Thymus (tissue), 11 donors: ENCODE data around the gene FRMD4B. TPM values are rescaled to one million over a fixed set of nuclear protein-coding genes. Genes with fewer than 3 reads are reported as not detected.

Experiments
- DNase-seq, 9 donors: peaks; one replicate each; pipeline ENCODE4 v3.0.0-alpha.2; 2013; ENCODE audit warnings: low spot score in 9 of 9, low read depth in 6 of 9, missing footprints in 1 of 9
- H3K27ac ChIP-seq, 2 donors: one replicate each; pipeline ENCODE4 v1.5.1; 2013; ENCODE audit warnings: control low read depth in 1 of 2, low read depth in 1 of 2, low read length in 1 of 2, mild to moderate bottlenecking in 1 of 2, moderate library complexity in 1 of 2
- H3K27me3 ChIP-seq, 2 donors: one replicate each; pipeline ENCODE4 v1.5.1; 2013; ENCODE audit warnings: low read length in 1 of 2; ENCODE audit not compliant: control insufficient read depth in 2 of 2, insufficient read depth in 1 of 2
- H3K36me3 ChIP-seq, 2 donors: one replicate each; pipeline ENCODE4 v1.5.1; 2013; ENCODE audit warnings: low read length in 1 of 2, mild to moderate bottlenecking in 1 of 2, moderate library complexity in 1 of 2; ENCODE audit not compliant: control insufficient read depth in 2 of 2, insufficient read depth in 2 of 2
- H3K4me1 ChIP-seq, 2 donors: one replicate each; pipeline ENCODE4 v1.5.1; 2013; ENCODE audit warnings: low read length in 2 of 2; ENCODE audit not compliant: control insufficient read depth in 2 of 2, insufficient read depth in 2 of 2
- H3K4me3 ChIP-seq, 2 donors: one replicate each; pipeline ENCODE4 v1.5.1; 2013; ENCODE audit warnings: low read length in 2 of 2, control low read depth in 1 of 2, mild to moderate bottlenecking in 1 of 2
- H3K9me3 ChIP-seq, 2 donors: one replicate each; pipeline ENCODE4 v1.5.1; 2013; ENCODE audit warnings: low read length in 1 of 2, mild to moderate bottlenecking in 1 of 2; ENCODE audit not compliant: control insufficient read depth in 2 of 2, insufficient read depth in 1 of 2
- WGBS: extraction: QIAGEN DNeasy Blood & Tissue Kit; methylation state at CpG from one replicate; pipeline ENCODE4 v1.1.7; 2013; 5-methylcytosine and 5-hydroxymethylcytosine counted together
- polyA plus RNA-seq: library from polyadenylated mRNA; stranded (reverse); fragments of 200-250 nt; gene quantifications from one replicate; pipeline ENCODE4 v1.2.3, GENCODE V29; 2013
- total RNA-seq: library from RNA; stranded (reverse); fragments of 120-200 nt; gene quantifications from one replicate; pipeline ENCODE4 v1.2.4, GENCODE V29; 2013
- donor health status: healthy.

FRMD4B gene
- total and polyA plus RNA-seq, 2 donors = 12.8 to 21.7 TPM

DNA sequence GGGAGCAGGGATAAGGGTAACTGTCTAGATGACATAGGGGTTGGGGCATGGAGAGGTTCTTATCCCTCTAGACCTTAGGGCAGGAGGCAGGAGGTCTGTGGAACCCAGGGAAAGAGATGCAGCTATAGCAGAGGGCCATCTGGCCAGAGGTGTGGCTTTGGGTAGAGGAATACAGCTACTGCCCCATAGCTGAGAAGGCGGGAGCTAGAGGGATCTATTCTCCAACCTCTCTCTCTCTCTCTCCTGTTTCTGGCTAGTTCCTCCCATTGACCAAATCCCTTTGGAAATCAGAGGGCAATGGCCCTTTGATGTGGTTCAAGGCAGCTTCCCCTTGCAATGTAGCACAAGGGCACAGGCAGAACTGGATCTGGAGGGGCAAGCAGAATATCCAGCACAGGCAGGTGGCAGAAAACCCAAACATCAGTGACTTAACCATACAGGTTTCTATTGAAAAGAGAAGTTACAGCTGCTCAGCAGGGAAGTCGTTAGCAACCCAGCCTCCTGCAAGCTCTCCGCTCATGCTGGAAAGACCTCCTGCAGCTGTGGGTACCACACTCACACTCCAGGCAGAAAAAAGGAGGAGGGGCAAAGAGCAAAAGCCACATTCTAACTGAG, 241.2 kb downstream of the FRMD4B start:
- Histone ChIP-seq H3K4me3 (no peak overlapping the region), H3K9me3 (no peaks in the 10 kb centered on the region), H3K27ac (no peak overlapping the region), H3K27me3 (no peaks in the 10 kb centered on the region), H3K36me3 (no peaks in the 10 kb centered on the region), H3K4me1 (peaks cover 7 to 9% of the 10 kb centered on the region in 2 donors)
- 35% methylated on average over 3 of the region's 3 CpGs for WGBS
- DNase-seq = peak in 7 of 9 donors; percentile 15 to 75 (median 43)

DNA sequence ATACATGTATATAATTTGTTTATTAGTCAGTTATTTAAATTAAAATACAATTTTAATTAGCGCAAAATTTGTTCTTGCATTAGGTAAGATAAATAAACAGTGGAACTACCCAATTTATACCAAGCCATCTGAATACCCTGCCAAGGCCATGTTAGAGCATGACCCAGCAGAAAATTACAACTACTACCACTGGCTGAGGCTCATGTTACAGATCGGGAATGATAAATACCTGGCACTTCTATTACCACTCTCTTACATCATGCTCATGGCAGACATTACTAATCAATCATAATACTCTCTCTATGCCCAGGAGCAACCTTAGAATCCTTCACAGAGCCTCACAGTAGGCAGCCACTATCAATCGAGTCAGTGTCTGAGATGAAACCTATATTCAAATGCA, 242.3 kb downstream of the FRMD4B start:
- Histone ChIP-seq H3K27me3 (no peaks in the 10 kb centered on the region), H3K4me1 (peaks cover 7 to 9% of the 10 kb centered on the region in 2 donors)
- WGBS = 97% methylated on average over 3 of the region's 3 CpGs

GRCh38 chr3:69142797-69143454, 243.0 kb downstream of the FRMD4B start:
- Histone ChIP-seq H3K27me3 (no peaks in the 10 kb centered on the region), H3K27ac (no peak overlapping the region), H3K4me3 (no peak overlapping the region), H3K4me1 (peaks cover 7 to 9% of the 10 kb centered on the region in 2 donors), H3K9me3 (no peaks in the 10 kb centered on the region), H3K36me3 (no peaks in the 10 kb centered on the region)
- 97% methylated on average over 4 of the region's 4 CpGs for WGBS
- no peak for DNase-seq

More for the DNA sequence above, 242.3 kb downstream of the FRMD4B start:
- Histone ChIP-seq H3K27ac (no peak overlapping the region), H3K9me3 (no peaks in the 10 kb centered on the region), H3K4me3 (no peak overlapping the region), H3K36me3 (no peaks in the 10 kb centered on the region)
- no peak for DNase-seq

DNA sequence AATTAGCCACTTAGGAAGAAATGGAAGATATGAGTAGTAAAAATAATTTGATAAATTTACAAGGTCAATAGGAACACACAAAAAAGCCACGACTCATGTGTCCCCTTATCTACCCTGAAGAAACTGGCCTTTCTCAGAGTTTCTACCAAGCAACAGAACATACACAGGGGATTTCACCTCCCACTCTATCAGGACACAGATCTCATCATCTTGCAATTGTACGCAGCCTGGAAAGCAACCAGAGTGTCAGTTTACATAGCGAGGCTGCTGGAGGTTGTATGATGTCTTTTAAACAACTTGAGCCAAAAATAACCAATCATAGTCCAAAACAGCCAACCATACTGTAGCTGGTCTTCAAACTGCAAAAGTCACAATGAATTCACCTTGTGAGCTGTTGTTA, 243.8 kb downstream of the FRMD4B start:
- H3K4me3 ChIP-seq = no peak overlapping the region
- no peak for DNase-seq
- WGBS = 94% methylated on average over 3 of the region's 3 CpGs
- no peak overlapping the region for H3K27ac ChIP-seq
- peaks cover 7 to 9% of the 10 kb centered on the region in 2 donors for H3K4me1 ChIP-seq
- no peaks in the 10 kb centered on the region for H3K9me3 ChIP-seq
- no peaks in the 10 kb centered on the region for H3K27me3 ChIP-seq
- H3K36me3 ChIP-seq = no peaks in the 10 kb centered on the region

DNA sequence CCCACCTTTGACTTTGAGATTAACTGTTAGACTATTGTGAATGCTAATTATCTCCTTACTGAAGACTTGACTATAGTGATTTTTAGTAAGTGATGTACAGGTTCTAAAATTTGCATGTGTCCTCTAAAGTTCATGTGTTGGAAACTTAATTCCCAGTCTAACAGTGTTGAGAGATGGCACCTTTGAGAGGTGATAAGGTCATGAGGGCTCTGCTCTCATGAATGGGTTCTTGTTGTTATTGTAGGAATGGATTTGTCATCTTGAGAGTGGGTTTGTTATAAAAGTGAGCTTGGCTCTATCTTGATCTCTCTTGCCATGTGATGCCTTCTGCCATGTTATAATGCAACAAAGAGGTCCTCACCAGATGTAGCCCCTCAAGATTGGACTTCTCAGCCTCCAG, 244.6 kb downstream of the FRMD4B start:
- Histone ChIP-seq H3K4me1 (peaks cover 7 to 9% of the 10 kb centered on the region in 2 donors), H3K27me3 (no peaks in the 10 kb centered on the region), H3K27ac (no peak overlapping the region), H3K36me3 (no peaks in the 10 kb centered on the region), H3K4me3 (no peak overlapping the region), H3K9me3 (no peaks in the 10 kb centered on the region)
- DNase-seq = no peak

- no peak for DNase-seq
- Histone ChIP-seq H3K9me3 (no peaks in the 10 kb centered on the region), H3K27ac (no peak overlapping the region), H3K4me3 (no peak overlapping the region), H3K36me3 (no peaks in the 10 kb centered on the region), H3K4me1 (no peaks in the 10 kb centered on the region), H3K27me3 (no peaks in the 10 kb centered on the region)
- 97% methylated on average over 2 of the region's 2 CpGs for WGBS
These were observed 248.5 kb downstream of the FRMD4B start for GRCh38 chr3:69137412-69137811.

DNA sequence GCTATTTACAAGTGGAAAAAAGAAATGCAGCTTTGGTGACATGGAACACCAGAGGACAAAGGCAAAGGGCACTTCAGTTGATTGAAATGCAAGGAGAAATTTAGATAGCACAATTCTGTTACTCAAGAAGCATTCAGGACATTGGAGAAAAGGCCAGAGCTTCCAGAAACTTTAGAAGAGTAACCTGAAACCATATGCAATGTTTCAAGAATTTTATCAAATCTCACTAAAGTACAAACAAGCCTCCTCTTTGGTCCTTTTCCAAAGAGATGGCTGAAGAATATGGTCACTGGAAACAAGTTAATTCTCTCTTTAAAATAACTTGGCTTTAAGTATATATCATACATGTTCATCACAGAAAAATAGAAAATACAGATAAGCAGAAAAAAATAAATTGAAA, 248.9 kb downstream of the FRMD4B start:
- Histone ChIP-seq H3K27ac (no peak overlapping the region), H3K36me3 (no peaks in the 10 kb centered on the region), H3K9me3 (no peaks in the 10 kb centered on the region), H3K27me3 (no peaks in the 10 kb centered on the region), H3K4me1 (no peaks in the 10 kb centered on the region), H3K4me3 (no peak overlapping the region)
- no peak for DNase-seq

GRCh38 chr3:69130689-69131088, 255.2 kb downstream of the FRMD4B start:
- no peaks in the 10 kb centered on the region for H3K4me1 ChIP-seq
- H3K27me3 ChIP-seq = no peaks in the 10 kb centered on the region
- no peaks in the 10 kb centered on the region for H3K36me3 ChIP-seq
- H3K4me3 ChIP-seq = no peak overlapping the region
- no peaks in the 10 kb centered on the region for H3K9me3 ChIP-seq
- H3K27ac ChIP-seq = no peak overlapping the region
- DNase-seq = no peak

DNA sequence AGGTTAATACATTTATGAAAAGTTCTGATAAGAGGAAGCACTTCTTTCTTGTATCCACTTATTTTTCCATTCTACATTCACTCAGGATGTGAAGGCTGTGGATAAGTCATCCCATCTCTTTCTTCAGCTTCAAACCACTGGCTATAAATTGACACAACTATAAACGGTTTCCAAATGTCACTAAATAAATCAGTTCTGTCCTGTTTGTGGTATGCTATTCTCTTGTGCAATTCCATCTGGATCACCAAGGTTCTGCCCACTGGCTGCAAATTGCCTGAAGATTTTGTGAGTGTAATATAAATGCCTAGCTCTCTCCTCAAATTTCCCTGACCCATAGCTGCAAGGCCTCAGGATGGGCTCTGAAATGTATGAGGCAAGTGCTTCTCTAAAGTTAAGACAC, 256.4 kb downstream of the FRMD4B start:
- 51% methylated on average over 1 of the region's 1 CpG for WGBS
- DNase-seq = no peak
- Histone ChIP-seq H3K4me1 (no peaks in the 10 kb centered on the region), H3K9me3 (no peaks in the 10 kb centered on the region), H3K36me3 (no peaks in the 10 kb centered on the region), H3K27me3 (no peaks in the 10 kb centered on the region), H3K27ac (no peak overlapping the region), H3K4me3 (no peak overlapping the region)
